GM12878 (cell line): ENCODE measurements around the gene NSD2. TPM values are rescaled to one million over a fixed set of nuclear protein-coding genes. Genes with fewer than 3 reads are reported as not detected.

Source experiments
- ATAC-seq: fragments of 200-7000 bp; cut with Tn5 transposase; 3 replicates; pipeline ENCODE4 v1.9.1; 2020; ENCODE audit warnings: mild to moderate bottlenecking, moderate library complexity
- BruUV-seq: library from RNA; stranded (reverse); fragments of 400-500 nt; replicated peaks from 2 replicates; lab custom pipeline; 2021; lab: Mats Ljungman, UMichigan
- CTCF ChIA-PET: fragments of 300-600 bp; sonication (Branson Sonifier 250); formaldehyde crosslinking; extraction: SDS; loops from one replicate; lab custom pipeline; 2021; ENCODE audit warnings: inconsistent platforms; lab: Yijun Ruan, JAX
- POLR2A ChIA-PET: fragments of 350-600 bp; formaldehyde crosslinking; extraction: SDS; loops from one replicate; lab custom pipeline; 2021; ENCODE audit warnings: inconsistent platforms; lab: Charles Lee
- RAD21 ChIA-PET: fragments of 300-600 bp; sonication (Branson Sonifier 250); formaldehyde crosslinking; loops from one replicate; lab custom pipeline; 2023; ENCODE audit warnings: antibody characterized with exemption; ENCODE audit not compliant: unreplicated experiment; lab: Charles Lee
- SMC1A ChIA-PET: fragments of 300-600 bp; sonication (Branson Sonifier 250); formaldehyde crosslinking; loops from one replicate; lab custom pipeline; 2023; ENCODE audit not compliant: unreplicated experiment, uncharacterized antibody; lab: Charles Lee
- DNase-seq: peaks from one replicate; pipeline ENCODE4 v3.0.0-alpha.2; 2011; ENCODE audit warnings: low read depth, low spot score
- FAIRE-seq: peaks from 3 replicates; lab custom pipeline; 2011; peaks lifted over from hg19 to GRCh38; lab: Jason Lieb, UNC
- H2AFZ ChIP-seq: 2 replicates; pipeline ENCODE4 v1.6.0; 2011; ENCODE audit warnings: low read depth, low read length, control low read depth; ENCODE audit not compliant: control insufficient read depth
- H3K27ac ChIP-seq: 2 replicates; pipeline ENCODE4 v1.5.1; 2011; ENCODE audit warnings: control low read depth; ENCODE audit not compliant: control insufficient read depth, insufficient read depth
- H3K27me3 ChIP-seq, 2 experiments: replicated peaks in 1 of 2; 2 replicates each; pipeline versions ENCODE4 v1.6.0 to v1.6.1; 2011; ENCODE audit warnings: low read length in 1 of 2; ENCODE audit not compliant: control insufficient read depth in 2 of 2, insufficient read depth in 2 of 2
- H3K36me3 ChIP-seq, 2 experiments: 2 replicates each; pipeline ENCODE4 v1.5.1; 2011; ENCODE audit warnings: low read length in 1 of 2; ENCODE audit not compliant: control insufficient read depth in 2 of 2, insufficient read depth in 2 of 2
- H3K4me1 ChIP-seq: 2 replicates; pipeline ENCODE4 v1.6.1; 2011; ENCODE audit warnings: mild to moderate bottlenecking, low read length, moderate library complexity, mixed read lengths; ENCODE audit not compliant: control insufficient read depth, insufficient read depth
- H3K4me2 ChIP-seq: 2 replicates; pipeline ENCODE4 v1.6.0; 2011; ENCODE audit warnings: control low read depth; ENCODE audit not compliant: control insufficient read depth, insufficient read depth
- H3K4me3 ChIP-seq: fragments of 200-600 bp; sonication (generic); 2 replicates; pipeline ENCODE4 v1.5.1; 2016
- H3K79me2 ChIP-seq: 2 replicates; pipeline ENCODE4 v1.6.0; 2011; ENCODE audit warnings: low read length; ENCODE audit not compliant: control insufficient read depth, insufficient read depth
- H3K9ac ChIP-seq: 2 replicates; pipeline ENCODE4 v1.8.0; 2011; ENCODE audit warnings: low read length, control low read depth, mixed read lengths; ENCODE audit not compliant: control insufficient read depth, insufficient read depth
- H3K9me3 ChIP-seq: replicated peaks from 3 replicates; pipeline ENCODE4 v1.5.1; 2011; ENCODE audit warnings: mild to moderate bottlenecking, low read length; ENCODE audit not compliant: control insufficient read depth, insufficient read depth
- H4K20me1 ChIP-seq: 2 replicates; pipeline ENCODE4 v1.6.0; 2011; ENCODE audit not compliant: control insufficient read depth, insufficient read depth
- BCL3 ChIP-seq: IDR thresholded peaks from 2 replicates; pipeline ENCODE4 v1.6.1; 2011; ENCODE audit warnings: borderline replicate concordance, low read depth, mild to moderate bottlenecking, moderate library complexity, low read length; ENCODE audit not compliant: insufficient read depth, poor library complexity, severe bottlenecking
- NRF1 ChIP-seq: conservative IDR thresholded peaks from 2 replicates; pipeline ENCODE4 v1.6.1; 2011; ENCODE audit warnings: mild to moderate bottlenecking, low read depth, low read length, improper control_type of control experiment
- RUNX3 ChIP-seq: IDR thresholded peaks from 2 replicates; pipeline ENCODE4 v1.6.1; 2012; ENCODE audit warnings: low read length, inconsistent platforms
- WGBS: methylation state at CpG from one replicate; pipeline ENCODE4 v1.1.6; 2016; ENCODE audit warnings: low lambda C conversion rate; ENCODE audit not compliant: insufficient replicate concordance, insufficient coverage; ENCODE audit errors: missing lambda C conversion rate; 5-methylcytosine and 5-hydroxymethylcytosine counted together
- in situ Hi-C: fragments of 300-500 bp; cut with MboI; formaldehyde crosslinking; loops from 9 replicates; pipeline ENCODE4 v1.14.3; 2018; ENCODE audit warnings: mixed read lengths
- intact Hi-C: fragments of 100-400 bp; cut with micrococcal nuclease; formaldehyde crosslinking; loops from one replicate; pipeline ENCODE4 v1.14.2; 2022; ENCODE audit not compliant: unreplicated experiment
- polyA plus RNA-seq, 11 experiments: library from polyadenylated mRNA; depleted of rRNA in 4 of 11; unstranded in 6 of 11; stranded (reverse) in 5 of 11; fragments of >200 nt; fragmentation: Nextera tagmentation in 4 of 11; fragmentation: Illumina TruSeq in 1 of 11; extraction: Ambion mirVana in 4 of 11; extraction: Trizol in 1 of 11; gene quantifications; 1 replicate in 1 of 11; 2 replicates in 10 of 11; pipeline versions ENCODE4 v1.2.1 to v1.2.3, GENCODE V29; 2011 to 2016; ENCODE audit warnings: inconsistent platforms in 2 of 11, missing spikeins in 2 of 11, low read depth in 1 of 11
- total RNA-seq, 4 experiments: library from RNA; depleted of rRNA in 3 of 4; stranded (reverse); fragments of >200 nt in 3 of 4; fragmentation: Illumina TruSeq in 1 of 4; extraction: Trizol in 1 of 4; gene quantifications; 2 replicates each; pipeline versions ENCODE4 v1.2.1 to v1.2.3, GENCODE V29; 2013 to 2021
- TF ChIP-seq, protein P1 (sequence below): fragments of 450-650 bp; IDR thresholded peaks from 2 replicates; pipeline ENCODE4 v1.6.1; 2016; ENCODE audit warnings: mild to moderate bottlenecking
- TF ChIP-seq, protein P2 (sequence below): fragments of 450-650 bp; IDR thresholded peaks from 2 replicates; pipeline ENCODE4 v1.6.1; 2017; ENCODE audit warnings: low read depth, mild to moderate bottlenecking, moderate library complexity

NSD2 gene
- total and polyA plus RNA-seq, 10 of the 15 experiments (the other 5 are each of a cell fraction or from before 2014, with no cell fraction given) = 8.6 to 139 (median 67.2) TPM

DNA sequence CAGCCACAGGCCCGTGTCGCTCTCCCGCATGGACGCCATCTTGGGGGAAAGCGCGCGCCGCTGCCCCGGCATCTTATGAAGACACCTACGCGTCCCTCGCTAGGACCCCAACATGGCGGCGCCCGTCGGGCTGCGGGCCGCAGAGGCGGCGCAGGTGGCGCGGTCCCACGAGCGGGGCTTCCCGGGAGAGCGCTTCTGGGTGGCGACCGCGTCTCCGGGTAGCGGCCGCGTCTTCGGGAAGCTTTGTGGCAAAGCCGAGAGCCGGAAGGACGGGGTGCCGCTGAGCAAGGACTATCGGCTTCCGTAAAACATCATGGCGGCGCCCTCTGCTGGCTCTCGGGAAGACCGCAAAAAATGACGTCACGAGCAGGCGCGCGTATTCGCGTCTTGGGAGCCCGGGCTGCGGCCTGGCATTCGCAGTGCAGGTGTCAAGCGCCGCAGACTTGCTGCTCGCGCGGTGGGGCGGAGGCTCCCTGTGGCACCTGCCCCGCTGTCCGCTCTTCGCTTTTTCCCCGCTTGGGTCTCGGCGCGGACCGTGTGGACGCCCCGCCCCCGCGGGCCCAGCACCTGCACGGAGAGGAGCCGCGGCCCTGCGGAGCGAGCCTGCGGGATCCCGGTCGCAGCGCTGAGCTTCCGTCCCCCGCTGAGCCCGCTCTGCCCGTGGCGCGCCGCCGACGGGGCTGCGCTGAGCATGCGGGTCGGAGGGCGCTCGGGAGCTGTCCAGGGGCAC lies 137.9 kb downstream of the NSD2 start, which contains the start of gene NELFA (continued):
- TF ChIP-seq NRF1 (no peak), BCL3 (no peak)
- TF ChIP-seq, protein P1, sequence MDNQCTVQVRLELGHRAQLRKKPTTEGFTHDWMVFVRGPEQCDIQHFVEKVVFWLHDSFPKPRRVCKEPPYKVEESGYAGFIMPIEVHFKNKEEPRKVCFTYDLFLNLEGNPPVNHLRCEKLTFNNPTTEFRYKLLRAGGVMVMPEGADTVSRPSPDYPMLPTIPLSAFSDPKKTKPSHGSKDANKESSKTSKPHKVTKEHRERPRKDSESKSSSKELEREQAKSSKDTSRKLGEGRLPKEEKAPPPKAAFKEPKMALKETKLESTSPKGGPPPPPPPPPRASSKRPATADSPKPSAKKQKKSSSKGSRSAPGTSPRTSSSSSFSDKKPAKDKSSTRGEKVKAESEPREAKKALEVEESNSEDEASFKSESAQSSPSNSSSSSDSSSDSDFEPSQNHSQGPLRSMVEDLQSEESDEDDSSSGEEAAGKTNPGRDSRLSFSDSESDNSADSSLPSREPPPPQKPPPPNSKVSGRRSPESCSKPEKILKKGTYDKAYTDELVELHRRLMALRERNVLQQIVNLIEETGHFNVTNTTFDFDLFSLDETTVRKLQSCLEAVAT = no peak; the same call in 1 of the 2 replicates

DNA sequence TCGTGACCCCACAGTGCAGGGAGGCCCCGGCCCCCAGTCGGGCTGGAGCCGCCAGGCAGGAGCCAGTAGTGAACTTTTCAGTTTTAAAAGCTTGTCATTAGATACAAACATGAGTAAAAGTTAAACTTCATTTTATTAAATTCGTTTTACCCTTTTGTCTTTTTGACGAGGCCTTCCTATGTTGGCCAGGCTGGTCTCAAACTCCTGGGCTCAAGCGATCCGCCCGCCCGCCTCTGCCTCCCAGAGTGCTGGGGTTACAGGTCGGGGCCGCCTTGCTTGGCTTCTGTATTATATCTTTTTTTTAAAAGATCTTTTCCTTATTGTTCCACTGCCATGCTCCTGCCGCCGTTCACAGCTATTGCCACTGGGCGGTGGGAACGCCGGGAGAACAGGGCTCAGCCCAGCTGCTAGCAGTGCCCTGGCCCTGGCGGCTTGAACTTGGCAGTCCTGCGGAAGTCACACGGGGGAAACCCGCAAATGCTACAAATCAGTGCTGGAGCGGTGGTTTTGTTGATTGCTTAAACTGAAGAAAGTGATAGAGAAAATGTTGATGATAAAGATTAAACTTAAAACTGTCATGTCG lies 138.5 kb downstream of the NSD2 start:
- ChIA-PET RAD21 (interaction anchor here (0.7 to 1.4 kb wide), 3 partner anchors 136 to 403 kb away, joined by 3 to 4 read pairs (median 3); no protein-coding TSS in a partner anchor), CTCF (interaction anchor here (0.6 to 1.0 kb wide), 3 partner anchors 14 to 261 kb away, joined by 3 read pairs; no protein-coding TSS in a partner anchor), POLR2A (interaction anchor here (0.8 to 1.4 kb wide), 4 partner anchors 13 to 132 kb away, joined by 3 to 5 read pairs (median 4); no protein-coding TSS in a partner anchor), SMC1A (no interaction called here)
- H3K9me3 ChIP-seq = no peaks in the 10 kb centered on the region
- 0 out of 2 replicates have a peak overlapping the region, but pooled peaks have one; percentile 94 for H3K27ac ChIP-seq
- ATAC-seq = peak; percentile 47
- BruUV-seq = TSS peak; percentile 53
- intact Hi-C loops = loop anchor here (10.0 kb wide), 1 partner anchor 175 kb away; no protein-coding TSS in a partner anchor
- WGBS = 11% methylated on average over 23 of the region's 23 CpGs
- H3K4me3 ChIP-seq = peak overlapping the region; percentile 95
- H3K36me3 ChIP-seq = peaks cover 0 to 6% of the 10 kb centered on the region in 2 experiments; a peak in 1 of 4 replicates
- TF ChIP-seq, protein P1 = 0 out of 2 replicates have a peak, but pooled peaks have one; percentile 40
- TF ChIP-seq RUNX3 = peak; percentile 27; the same call in 1 of the 2 replicates
- TF ChIP-seq, protein P2, sequence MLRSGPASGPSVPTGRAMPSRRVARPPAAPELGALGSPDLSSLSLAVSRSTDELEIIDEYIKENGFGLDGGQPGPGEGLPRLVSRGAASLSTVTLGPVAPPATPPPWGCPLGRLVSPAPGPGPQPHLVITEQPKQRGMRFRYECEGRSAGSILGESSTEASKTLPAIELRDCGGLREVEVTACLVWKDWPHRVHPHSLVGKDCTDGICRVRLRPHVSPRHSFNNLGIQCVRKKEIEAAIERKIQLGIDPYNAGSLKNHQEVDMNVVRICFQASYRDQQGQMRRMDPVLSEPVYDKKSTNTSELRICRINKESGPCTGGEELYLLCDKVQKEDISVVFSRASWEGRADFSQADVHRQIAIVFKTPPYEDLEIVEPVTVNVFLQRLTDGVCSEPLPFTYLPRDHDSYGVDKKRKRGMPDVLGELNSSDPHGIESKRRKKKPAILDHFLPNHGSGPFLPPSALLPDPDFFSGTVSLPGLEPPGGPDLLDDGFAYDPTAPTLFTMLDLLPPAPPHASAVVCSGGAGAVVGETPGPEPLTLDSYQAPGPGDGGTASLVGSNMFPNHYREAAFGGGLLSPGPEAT = no peak
- H3K4me1 ChIP-seq = peaks cover 5% of the 10 kb centered on the region
- no peaks in the 10 kb centered on the region for H3K27me3 ChIP-seq
- peak overlapping the region; percentile 17 for H3K4me2 ChIP-seq
- H3K9ac ChIP-seq = peak overlapping the region; percentile 83; the same call in 1 of the 2 replicates
- peak; percentile 52 for FAIRE-seq
- no peaks in the 10 kb centered on the region for H4K20me1 ChIP-seq
- peaks cover 35% of the 10 kb centered on the region for H3K79me2 ChIP-seq
- in situ Hi-C loops = no loop called here
- no peak for DNase-seq
- peak overlapping the region; percentile 95 for H2AFZ ChIP-seq
